ENCODE results near the gene CCDC197. TPM values are rescaled to one million over a fixed set of nuclear protein-coding genes. Genes with fewer than 3 reads are reported as not detected.

Gene CCDC197
- total and polyA plus RNA-seq, 4 donors: not detected

DNA sequence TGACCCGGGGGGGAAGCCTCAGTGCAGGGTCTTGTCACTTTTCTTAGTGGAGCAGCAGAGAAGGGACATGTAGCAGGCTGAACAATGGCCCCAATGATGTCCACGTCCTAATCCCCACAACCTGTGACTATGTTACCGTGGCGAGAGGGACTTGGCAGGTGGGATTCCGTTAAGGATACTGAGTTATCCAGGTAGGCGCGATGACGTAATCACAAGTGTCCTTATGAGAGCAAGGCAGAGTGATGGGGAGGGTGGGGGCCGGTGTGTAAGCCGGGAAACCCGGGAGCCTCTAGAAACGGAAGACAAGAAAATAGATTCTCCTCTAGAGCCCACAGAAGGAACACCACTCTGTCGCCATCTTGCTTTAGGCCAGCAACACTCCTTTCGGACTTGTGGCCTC lies 33.5 kb downstream of the CCDC197 start (continued):
- TF ChIP-seq, protein P1, sequence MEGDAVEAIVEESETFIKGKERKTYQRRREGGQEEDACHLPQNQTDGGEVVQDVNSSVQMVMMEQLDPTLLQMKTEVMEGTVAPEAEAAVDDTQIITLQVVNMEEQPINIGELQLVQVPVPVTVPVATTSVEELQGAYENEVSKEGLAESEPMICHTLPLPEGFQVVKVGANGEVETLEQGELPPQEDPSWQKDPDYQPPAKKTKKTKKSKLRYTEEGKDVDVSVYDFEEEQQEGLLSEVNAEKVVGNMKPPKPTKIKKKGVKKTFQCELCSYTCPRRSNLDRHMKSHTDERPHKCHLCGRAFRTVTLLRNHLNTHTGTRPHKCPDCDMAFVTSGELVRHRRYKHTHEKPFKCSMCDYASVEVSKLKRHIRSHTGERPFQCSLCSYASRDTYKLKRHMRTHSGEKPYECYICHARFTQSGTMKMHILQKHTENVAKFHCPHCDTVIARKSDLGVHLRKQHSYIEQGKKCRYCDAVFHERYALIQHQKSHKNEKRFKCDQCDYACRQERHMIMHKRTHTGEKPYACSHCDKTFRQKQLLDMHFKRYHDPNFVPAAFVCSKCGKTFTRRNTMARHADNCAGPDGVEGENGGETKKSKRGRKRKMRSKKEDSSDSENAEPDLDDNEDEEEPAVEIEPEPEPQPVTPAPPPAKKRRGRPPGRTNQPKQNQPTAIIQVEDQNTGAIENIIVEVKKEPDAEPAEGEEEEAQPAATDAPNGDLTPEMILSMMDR (IDR thresholded peaks at IDR 0.05; ENCODE audit: low read depth, low read length, missing input control): no peak

GRCh38 chr14:94031161-94031882 lies 34.2 kb downstream of the CCDC197 start:
- no peak for DNase-seq (ENCODE audit: low spot score)
- Histone ChIP-seq H3K36me3 (ENCODE audit: control insufficient read depth in 4 of 4, insufficient read depth in 3 of 4, low read depth in 1 of 4, low read length in 3 of 4) (no peaks in the 10 kb centered on the region), H3K4me1 (ENCODE audit: control insufficient read depth in 4 of 4, insufficient read depth in 4 of 4, low read length in 3 of 4) (peaks cover 2 to 14% (median 7%) of the 10 kb centered on the region in 4 donors), H3K27ac (ENCODE audit: low read depth in 1 of 2, low read length in 2 of 2) (no peak overlapping the region), H3K9ac (ENCODE audit: low read depth in 1 of 2, low read length in 2 of 2) (no peak overlapping the region), H3K9me3 (ENCODE audit: control insufficient read depth in 4 of 4, low read length in 3 of 4) (no peaks in the 10 kb centered on the region), H3K4me3 (ENCODE audit: low read depth in 1 of 3, low read length in 3 of 3) (no peak overlapping the region), H3K27me3 (ENCODE audit: control insufficient read depth in 4 of 4, insufficient read depth in 4 of 4, low read length in 3 of 4) (no peaks in the 10 kb centered on the region)
- TF ChIP-seq, protein P1 (IDR thresholded peaks at IDR 0.05; ENCODE audit: low read depth, low read length, missing input control): no peak
- TF ChIP-seq NR2F2 (IDR thresholded peaks at IDR 0.05) (no peak), JUND (IDR thresholded peaks at IDR 0.05) (no peak), RAD21 (IDR thresholded peaks at IDR 0.05) (no peak), SP1 (IDR thresholded peaks at IDR 0.05) (no peak), FOXA1 (IDR thresholded peaks at IDR 0.05) (no peak), RXRA (IDR thresholded peaks at IDR 0.05) (no peak), EGR1 (IDR thresholded peaks at IDR 0.05; ENCODE audit: low read depth in 2 of 2) (no peak), HNF4A (conservative IDR thresholded peaks at IDR 0.05) (no peak), TAF1 (conservative IDR thresholded peaks at IDR 0.05) (no peak), FOXA2 (IDR thresholded peaks at IDR 0.05) (no peak), HNF4G (IDR thresholded peaks at IDR 0.05) (no peak)
- TF ChIP-seq, protein P2, sequence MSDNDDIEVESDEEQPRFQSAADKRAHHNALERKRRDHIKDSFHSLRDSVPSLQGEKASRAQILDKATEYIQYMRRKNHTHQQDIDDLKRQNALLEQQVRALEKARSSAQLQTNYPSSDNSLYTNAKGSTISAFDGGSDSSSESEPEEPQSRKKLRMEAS (IDR thresholded peaks at IDR 0.05): no peak
- TF ChIP-seq, protein P3, sequence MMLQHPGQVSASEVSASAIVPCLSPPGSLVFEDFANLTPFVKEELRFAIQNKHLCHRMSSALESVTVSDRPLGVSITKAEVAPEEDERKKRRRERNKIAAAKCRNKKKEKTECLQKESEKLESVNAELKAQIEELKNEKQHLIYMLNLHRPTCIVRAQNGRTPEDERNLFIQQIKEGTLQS (IDR thresholded peaks at IDR 0.05): no peak
- TF ChIP-seq, protein P4, sequence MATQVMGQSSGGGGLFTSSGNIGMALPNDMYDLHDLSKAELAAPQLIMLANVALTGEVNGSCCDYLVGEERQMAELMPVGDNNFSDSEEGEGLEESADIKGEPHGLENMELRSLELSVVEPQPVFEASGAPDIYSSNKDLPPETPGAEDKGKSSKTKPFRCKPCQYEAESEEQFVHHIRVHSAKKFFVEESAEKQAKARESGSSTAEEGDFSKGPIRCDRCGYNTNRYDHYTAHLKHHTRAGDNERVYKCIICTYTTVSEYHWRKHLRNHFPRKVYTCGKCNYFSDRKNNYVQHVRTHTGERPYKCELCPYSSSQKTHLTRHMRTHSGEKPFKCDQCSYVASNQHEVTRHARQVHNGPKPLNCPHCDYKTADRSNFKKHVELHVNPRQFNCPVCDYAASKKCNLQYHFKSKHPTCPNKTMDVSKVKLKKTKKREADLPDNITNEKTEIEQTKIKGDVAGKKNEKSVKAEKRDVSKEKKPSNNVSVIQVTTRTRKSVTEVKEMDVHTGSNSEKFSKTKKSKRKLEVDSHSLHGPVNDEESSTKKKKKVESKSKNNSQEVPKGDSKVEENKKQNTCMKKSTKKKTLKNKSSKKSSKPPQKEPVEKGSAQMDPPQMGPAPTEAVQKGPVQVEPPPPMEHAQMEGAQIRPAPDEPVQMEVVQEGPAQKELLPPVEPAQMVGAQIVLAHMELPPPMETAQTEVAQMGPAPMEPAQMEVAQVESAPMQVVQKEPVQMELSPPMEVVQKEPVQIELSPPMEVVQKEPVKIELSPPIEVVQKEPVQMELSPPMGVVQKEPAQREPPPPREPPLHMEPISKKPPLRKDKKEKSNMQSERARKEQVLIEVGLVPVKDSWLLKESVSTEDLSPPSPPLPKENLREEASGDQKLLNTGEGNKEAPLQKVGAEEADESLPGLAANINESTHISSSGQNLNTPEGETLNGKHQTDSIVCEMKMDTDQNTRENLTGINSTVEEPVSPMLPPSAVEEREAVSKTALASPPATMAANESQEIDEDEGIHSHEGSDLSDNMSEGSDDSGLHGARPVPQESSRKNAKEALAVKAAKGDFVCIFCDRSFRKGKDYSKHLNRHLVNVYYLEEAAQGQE (IDR thresholded peaks at IDR 0.05): no peak
- 95% methylated on average over 8 of the region's 8 CpGs for WGBS
